CD4-positive, alpha-beta T cell treated with Interleukin-17A for 4 hours (primary cell): ENCODE results near the gene STRADA.

Experiments used
- DNase-seq: peaks from one replicate; pipeline ENCODE4 v3.0.0-alpha.2; 2020; ENCODE audit warnings: mixed read lengths

Gene STRADA

GRCh38 chr17:63741408-63742173 lies at the start of gene STRADA:
Gene STRADA (minus strand): TSS chr17:63741799. CDS start chr17:63728369, 13,430 bp downstream.
- DNase-seq, result peak; percentile 100

DNA sequence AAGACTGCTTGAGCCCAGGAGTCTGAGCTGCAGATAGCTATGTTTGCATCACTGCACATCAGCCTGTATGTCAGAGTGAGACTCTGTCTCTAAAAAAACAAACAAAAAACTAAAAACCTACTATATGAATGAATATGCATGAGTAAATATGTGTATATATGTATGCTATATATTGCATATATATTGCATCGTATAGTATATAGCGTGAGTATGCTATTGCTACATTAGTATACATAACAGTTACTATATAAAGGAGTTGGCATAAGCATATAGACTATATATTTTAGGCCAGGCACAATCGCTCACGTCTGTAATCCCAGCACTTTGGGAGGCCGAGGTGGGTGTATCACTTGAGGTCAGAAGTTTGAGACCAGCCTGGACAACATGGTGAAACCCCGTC lies 48.5 kb upstream of the STRADA start:
- DNase-seq, result no peak

DNA sequence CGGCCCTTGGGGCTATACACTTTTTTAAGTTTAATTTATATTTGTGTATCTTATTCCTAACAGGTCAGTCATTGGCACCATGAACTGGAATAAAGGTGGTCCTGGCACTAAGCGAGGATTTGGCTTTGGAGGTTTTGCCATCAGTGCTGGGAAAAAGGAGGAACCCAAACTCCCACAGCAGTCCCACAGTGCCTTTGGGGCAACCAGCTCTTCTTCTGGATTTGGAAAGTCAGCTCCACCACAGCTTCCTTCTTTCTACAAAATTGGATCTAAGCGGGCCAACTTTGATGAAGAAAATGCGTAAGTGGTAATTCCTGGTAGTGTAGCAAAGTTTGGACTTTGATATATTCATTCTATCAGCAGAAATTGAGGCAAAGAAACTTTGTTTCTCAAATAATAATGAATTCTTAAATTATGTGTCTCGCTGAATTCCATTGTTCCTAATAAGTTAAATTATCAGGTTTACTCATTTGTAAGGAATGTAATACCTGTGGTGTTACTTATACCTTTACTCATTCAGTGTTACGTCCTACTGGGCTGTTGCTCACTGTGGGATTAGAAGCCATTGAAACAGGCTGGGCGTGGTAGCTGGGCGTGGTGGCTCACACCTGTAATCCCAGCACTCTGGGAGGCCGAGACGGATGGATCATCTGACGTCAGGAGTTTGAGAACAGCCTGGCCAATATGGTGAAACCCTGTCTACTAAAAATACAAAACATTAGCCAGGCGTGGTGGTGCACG lies 45.5 kb upstream of the STRADA start:
- DNase-seq, result no peak

GRCh38 chr17:63786117-63786516 lies 44.5 kb upstream of the STRADA start:
- DNase-seq, result no peak

GRCh38 chr17:63785556-63785955 lies 44.0 kb upstream of the STRADA start:
- DNase-seq, result no peak

DNA sequence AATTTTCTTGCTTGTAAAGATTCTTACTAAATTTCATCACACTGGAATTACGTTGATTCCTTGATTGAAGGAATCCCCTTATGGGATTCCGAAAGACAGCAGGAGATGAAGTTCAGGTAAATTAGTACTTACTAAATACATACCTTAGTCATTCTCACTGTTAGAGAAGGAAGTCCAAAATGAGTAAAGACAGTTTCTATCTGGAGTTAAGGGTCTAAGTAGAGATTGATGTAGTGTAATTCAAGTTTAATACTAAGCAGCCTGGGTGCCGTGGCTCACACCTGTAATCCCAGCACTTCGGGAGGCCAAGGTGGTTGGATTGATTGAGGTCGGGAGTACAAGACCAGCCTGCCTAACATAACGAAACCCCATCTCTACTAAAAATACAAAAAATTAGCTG lies 41.9 kb upstream of the STRADA start:
- DNase-seq, result no peak

DNA sequence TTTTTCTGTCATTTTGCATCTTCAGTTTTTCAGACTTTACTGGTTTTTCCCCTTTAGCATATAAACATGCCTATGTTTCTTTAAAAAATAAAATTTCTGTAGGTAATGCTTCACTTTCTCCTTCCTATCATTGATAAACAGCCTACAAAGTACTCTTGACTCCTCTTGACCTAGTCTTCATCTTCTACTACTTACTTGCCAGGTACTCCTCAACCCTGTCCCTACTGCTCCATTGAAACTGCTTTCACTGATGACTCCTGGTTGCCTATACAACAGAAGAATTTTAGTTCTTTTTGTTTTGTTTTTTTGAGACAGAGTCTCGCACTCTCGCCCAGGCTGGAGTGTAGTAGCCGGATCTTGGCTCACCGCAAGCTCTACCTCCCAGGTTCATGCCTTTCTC lies 39.3 kb upstream of the STRADA start:
- DNase-seq, result no peak

GRCh38 chr17:63780507-63780906 lies 38.9 kb upstream of the STRADA start:
- DNase-seq, result no peak

DNA sequence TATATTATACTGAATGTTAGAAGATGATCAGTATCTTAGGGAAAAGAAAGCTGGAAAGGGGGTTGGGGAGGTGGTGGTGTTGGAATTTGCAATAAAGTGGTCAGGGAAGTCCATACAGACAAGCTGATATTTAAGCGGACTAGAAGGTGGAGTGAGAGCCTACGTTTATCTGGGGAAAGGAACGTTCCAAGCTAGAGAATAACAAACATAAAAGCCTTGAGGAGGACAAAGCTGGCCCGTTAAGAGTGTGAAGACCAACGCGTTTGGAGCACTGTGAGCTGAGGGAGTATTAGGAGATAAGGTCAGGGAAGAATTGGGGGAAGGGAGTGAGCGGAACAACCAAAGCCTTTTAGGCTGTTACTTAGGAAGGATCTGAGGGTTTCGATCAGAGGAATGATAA lies 33.8 kb upstream of the STRADA start:
- no peak for DNase-seq

DNA sequence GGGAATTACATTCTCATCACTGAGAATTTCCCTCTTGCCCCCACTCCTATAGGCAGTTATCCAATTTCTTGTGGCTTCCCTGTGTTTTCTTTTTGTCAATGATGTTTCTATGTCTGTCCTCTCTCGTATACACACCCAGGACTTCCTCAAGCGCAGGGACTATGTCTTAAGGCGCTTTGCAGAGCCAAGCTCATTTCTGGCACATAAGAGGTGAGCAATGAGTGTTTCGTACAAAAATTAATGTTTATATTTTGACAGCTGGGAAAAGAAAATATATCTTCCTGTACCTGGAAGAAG lies 33.3 kb upstream of the STRADA start:
- DNase-seq, result no peak

- peak; percentile 93 for DNase-seq
Measured at GRCh38 chr17:63774141-63774968, 32.8 kb upstream of the STRADA start, which contains the start of gene DDX42. Gene DDX42 (plus strand): TSS chr17:63774170. CDS start chr17:63787050, 12,880 bp downstream.

DNA sequence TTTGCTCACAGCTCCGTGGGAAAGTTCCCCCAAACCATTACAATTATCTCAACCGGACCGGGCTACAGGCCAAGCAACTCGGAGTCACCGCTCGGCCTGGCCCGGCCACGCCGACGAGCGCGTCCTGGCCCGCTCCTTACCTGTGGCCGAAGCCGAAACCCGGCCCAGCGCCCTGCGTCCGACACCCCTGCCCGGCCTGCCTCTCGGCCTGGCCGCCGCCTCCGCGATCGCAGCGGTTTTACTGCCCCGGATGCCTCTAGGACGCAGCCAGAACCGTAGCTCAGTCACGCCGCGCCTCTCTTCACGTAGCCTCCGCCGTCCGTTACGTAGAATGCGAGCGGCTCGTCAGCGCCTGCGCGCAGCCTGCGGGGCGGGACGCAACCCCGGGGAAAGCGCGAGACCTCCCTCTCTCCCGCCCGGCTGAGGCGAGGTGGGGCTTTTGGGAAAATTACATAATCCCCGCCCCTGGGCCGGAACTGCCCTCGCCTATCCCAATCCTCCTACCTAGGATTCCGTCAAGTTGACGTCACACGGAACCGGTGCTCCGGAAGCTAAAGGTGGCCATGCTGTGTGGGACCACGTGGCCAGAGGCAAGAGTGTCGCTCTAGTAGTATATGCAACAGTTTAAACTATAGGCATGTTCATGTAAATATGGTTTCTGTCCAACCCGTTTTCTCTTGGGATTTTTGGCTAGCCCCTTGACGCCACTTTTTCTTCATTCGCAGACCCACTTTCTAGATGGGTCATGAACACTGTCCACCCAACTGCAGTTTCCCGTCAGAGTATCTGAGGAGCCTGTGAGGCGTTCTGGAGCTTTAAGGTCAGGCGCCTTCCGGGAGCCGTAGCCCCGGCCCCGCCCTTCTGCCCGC lies 31.9 kb upstream of the STRADA start, which contains the start of gene CCDC47:
TSS of gene CCDC47 (minus strand) at position 326 of the 869 bp plus-strand sequence. CDS start 7,422 bp downstream, outside the sequence.
- peak; percentile 98 for DNase-seq

GRCh38 chr17:63772801-63773271 lies 31.2 kb upstream of the STRADA start:
- DNase-seq, result no peak

DNA sequence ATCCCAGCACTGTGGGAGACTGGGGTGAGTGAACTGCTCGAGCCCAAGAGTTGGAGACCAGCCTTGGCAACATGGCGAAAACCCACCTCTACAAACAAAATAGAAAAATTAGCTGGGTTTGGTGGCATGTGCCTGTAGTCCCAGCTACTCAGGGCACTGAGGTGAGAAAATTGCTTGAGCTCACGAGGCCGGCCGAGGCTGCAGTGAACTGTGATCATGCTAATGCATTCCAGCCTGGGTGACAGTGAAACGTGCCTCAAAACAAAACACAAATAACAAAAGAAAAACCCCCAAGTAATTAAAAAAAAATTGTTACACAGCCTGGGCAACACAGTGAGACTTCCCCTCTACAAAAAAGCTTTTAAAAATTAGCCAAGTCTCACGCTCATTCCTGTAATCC lies 26.8 kb upstream of the STRADA start:
- DNase-seq, result no peak

DNA sequence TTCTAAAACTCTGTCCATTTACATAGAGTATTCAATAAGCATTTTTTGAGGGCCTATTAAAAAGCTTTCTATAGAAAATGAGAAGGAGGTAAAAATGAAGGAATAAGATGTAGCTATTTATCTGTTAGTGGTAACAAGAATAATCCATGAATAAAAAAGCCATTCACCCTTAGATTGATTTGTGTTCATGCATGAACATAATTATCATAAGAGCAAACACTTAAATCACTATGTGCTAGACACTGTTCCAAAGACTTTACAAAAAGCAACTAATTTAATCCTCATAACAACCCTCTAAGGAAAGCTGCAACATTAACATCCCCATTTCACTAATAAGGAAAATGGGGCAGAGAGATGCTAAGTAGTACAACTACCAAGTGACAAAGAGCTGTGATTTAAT lies 25.2 kb upstream of the STRADA start:
- DNase-seq, result no peak

DNA sequence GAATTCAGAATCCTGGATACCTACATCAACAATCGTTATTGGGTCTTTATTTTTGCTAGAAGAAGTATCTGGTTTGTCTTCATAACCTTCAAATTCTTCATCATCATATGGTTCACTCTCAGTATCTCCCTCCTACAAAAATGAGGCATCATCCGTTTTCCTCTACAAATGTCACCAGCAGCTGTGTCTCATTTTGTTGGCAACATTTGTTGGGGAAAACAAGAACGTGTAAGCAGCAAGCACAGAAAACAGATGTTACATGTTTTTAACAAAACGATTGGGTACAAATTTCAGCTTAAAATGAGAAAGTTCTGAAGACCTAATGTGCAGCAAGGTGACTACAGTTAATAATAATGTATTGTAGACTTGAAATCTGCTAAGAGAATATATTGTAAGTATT lies 23.1 kb upstream of the STRADA start:
- DNase-seq, result no peak

DNA sequence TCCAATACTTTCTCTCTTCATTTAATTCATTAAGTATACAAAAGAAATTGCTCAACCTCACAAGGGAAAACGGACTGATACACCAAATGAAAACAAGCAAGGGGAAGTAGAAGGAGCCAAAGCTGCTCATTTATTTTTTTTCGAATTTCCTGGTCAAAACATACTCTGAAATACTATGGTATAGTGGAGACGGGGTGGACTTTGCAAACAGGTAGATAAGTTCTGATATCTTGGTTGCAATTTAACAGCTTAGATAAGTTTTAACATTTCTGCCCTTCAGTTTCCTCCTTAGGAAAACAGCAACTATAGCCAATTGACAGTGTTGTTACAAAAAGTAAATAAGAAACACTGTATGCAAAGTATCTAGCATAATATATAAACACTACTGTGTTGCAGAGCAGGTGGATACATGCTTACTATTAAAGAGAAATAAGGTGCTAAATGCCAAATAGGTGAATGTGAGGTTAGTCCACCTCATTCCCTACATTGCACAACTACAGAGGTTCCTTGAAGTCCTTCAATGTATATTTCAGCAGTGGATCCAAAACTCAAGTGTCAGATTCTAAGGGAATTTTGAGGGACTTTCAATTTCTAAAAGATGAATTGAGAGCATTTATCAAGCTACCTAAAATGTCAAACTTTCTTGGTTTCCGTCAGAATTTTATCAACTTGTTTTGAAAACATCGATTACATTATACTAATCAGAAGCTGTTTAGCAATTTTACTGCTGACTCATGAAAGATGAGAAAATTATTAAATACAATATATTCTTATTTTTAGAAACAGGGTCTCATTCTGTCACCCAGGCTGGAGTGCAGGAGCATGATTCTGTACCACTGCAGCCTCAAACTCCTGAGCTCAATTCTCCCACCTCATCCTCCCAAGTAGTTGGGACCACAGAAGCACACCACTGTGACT lies 20.8 kb upstream of the STRADA start:
- DNase-seq, result no peak

DNA sequence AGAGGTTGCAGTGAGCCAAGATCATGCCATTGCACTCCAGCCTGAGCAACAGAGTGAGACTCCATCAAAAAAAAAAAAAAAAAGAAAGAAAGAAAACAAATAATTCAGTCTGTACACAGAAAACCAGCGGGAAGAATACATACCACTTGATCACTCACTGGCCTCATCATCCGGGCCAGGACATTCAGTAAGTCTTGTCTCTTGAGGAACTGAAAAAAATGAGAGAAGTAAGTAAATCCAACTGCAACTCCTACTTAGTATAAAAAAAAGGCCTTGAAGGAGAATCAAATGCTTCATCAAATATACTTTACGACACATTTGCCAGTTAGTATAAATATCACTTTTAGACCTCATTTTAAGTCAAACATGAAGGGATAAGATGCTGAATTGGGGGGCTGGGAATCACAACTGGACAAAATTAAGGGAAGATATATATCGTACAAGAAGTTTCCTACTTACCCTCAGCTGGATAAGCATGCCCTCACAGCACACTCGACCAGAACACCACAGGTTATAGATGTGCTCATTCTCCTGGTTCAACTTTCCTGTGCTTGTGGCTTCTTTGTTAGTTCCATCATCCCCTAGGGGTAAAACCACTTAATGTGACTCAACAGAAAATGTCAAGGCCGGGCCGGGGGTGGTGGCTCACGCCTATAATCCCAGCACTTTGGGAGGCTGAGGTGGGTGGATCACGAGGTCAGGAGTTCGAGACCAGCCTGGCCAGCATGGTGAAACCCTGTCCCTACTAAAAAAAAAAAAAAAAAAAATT lies 19.4 kb upstream of the STRADA start:
- no peak for DNase-seq

- no peak for DNase-seq
Measured at GRCh38 chr17:63758428-63758827, 16.8 kb upstream of the STRADA start.

DNA sequence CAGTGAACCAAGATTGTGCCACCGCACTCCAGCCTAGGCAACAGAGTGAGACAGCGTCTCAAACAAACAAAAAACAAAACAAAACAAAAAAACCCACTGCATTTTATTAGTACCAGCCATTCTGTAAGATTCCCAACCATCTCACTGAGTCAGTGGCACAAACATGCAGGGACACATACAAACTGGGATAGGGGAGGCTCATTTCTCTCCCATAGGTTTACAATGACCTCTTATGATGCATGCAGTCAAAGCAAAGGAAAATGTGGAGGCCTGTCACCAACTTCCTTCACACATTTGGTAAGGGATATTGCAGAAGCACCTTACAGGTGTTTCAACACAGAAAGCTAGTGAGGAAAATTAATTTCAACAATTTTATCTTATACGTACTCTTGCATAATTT lies 12.4 kb upstream of the STRADA start:
- no peak for DNase-seq
